ENCODE data around the gene SH3PXD2A.
"Not testable (repeated sequence)": the region's sequence is repeated elsewhere in the genome, so short reads cannot be mapped to it uniquely, and the experiment has no call there.

The SH3PXD2A gene

GRCh38 chr10:103783681-103784080, 71.7 kb downstream of the SH3PXD2A start:
- DNase-seq (ENCODE audit: insufficient read length, low spot score) (no peak), FAIRE-seq (no peak)
- no peak for TF ChIP-seq TAF1 (IDR thresholded peaks at IDR 0.05; ENCODE audit: low read depth, low read length)
- TF ChIP-seq SPI1 (IDR thresholded peaks at IDR 0.05; ENCODE audit: low read depth, low read length), result no peak
- TF ChIP-seq POU2F2 (IDR thresholded peaks at IDR 0.05; ENCODE audit: low read depth, low read length), result no peak
- no peak for TF ChIP-seq POLR2AphosphoS5 (IDR thresholded peaks at IDR 0.05; ENCODE audit: low read depth, low read length)
- no peak for TF ChIP-seq PAX5 (IDR thresholded peaks at IDR 0.05; ENCODE audit: insufficient read depth, low read length, severe bottlenecking)
- no peak for TF ChIP-seq POLR2A (IDR thresholded peaks at IDR 0.05; ENCODE audit: low read depth, low read length)

GRCh38 chr10:103781329-103782061, 73.9 kb downstream of the SH3PXD2A start:
- TF ChIP-seq POLR2AphosphoS5 (IDR thresholded peaks at IDR 0.05; ENCODE audit: low read depth, low read length) (no peak), PAX5 (IDR thresholded peaks at IDR 0.05; ENCODE audit: insufficient read depth, low read length, severe bottlenecking) (no peak), POLR2A (IDR thresholded peaks at IDR 0.05; ENCODE audit: low read depth, low read length) (no peak), POU2F2 (IDR thresholded peaks at IDR 0.05; ENCODE audit: low read depth, low read length) (no peak)
- FAIRE-seq (peak; percentile 57), DNase-seq (ENCODE audit: insufficient read length, low spot score) (no peak)

- DNase-seq (ENCODE audit: insufficient read length, low spot score), result no peak
- peak; percentile 47 for FAIRE-seq
- TF ChIP-seq PAX5 (IDR thresholded peaks at IDR 0.05; ENCODE audit: insufficient read depth, low read length, severe bottlenecking) (no peak), POU2F2 (IDR thresholded peaks at IDR 0.05; ENCODE audit: low read depth, low read length) (no peak), SPI1 (IDR thresholded peaks at IDR 0.05; ENCODE audit: low read depth, low read length) (no peak), POLR2AphosphoS5 (IDR thresholded peaks at IDR 0.05; ENCODE audit: low read depth, low read length) (no peak), POLR2A (IDR thresholded peaks at IDR 0.05; ENCODE audit: low read depth, low read length) (no peak), TAF1 (IDR thresholded peaks at IDR 0.05; ENCODE audit: low read depth, low read length) (no peak)
These were observed 74.9 kb downstream of the SH3PXD2A start for GRCh38 chr10:103780242-103781149.

- no peak for TF ChIP-seq POU2F2 (IDR thresholded peaks at IDR 0.05; ENCODE audit: low read depth, low read length)
- TF ChIP-seq POLR2AphosphoS5 (IDR thresholded peaks at IDR 0.05; ENCODE audit: low read depth, low read length), result no peak
- no peak for TF ChIP-seq SPI1 (IDR thresholded peaks at IDR 0.05; ENCODE audit: low read depth, low read length)
- TF ChIP-seq POLR2A (IDR thresholded peaks at IDR 0.05; ENCODE audit: low read depth, low read length), result no peak
- no peak for TF ChIP-seq TAF1 (IDR thresholded peaks at IDR 0.05; ENCODE audit: low read depth, low read length)
- TF ChIP-seq PAX5 (IDR thresholded peaks at IDR 0.05; ENCODE audit: insufficient read depth, low read length, severe bottlenecking), result no peak
- no peak for DNase-seq (ENCODE audit: insufficient read length, low spot score)
- FAIRE-seq, result no peak
These were observed 76.8 kb downstream of the SH3PXD2A start for GRCh38 chr10:103778358-103779139.

- no peak for TF ChIP-seq TAF1 (IDR thresholded peaks at IDR 0.05; ENCODE audit: low read depth, low read length)
- no peak for TF ChIP-seq POLR2A (IDR thresholded peaks at IDR 0.05; ENCODE audit: low read depth, low read length)
- TF ChIP-seq PAX5 (IDR thresholded peaks at IDR 0.05; ENCODE audit: insufficient read depth, low read length, severe bottlenecking), result no peak
- no peak for TF ChIP-seq POLR2AphosphoS5 (IDR thresholded peaks at IDR 0.05; ENCODE audit: low read depth, low read length)
- no peak for TF ChIP-seq POU2F2 (IDR thresholded peaks at IDR 0.05; ENCODE audit: low read depth, low read length)
- no peak for TF ChIP-seq SPI1 (IDR thresholded peaks at IDR 0.05; ENCODE audit: low read depth, low read length)
- FAIRE-seq (peak; percentile 66), DNase-seq (ENCODE audit: insufficient read length, low spot score) (no peak)
These were observed 78.3 kb downstream of the SH3PXD2A start for GRCh38 chr10:103776878-103777591.

GRCh38 chr10:103775776-103776175, 79.6 kb downstream of the SH3PXD2A start:
- no peak for FAIRE-seq
- DNase-seq (ENCODE audit: insufficient read length, low spot score), result no peak
- TF ChIP-seq POLR2AphosphoS5 (IDR thresholded peaks at IDR 0.05; ENCODE audit: low read depth, low read length) (no peak), SPI1 (IDR thresholded peaks at IDR 0.05; ENCODE audit: low read depth, low read length) (no peak), PAX5 (IDR thresholded peaks at IDR 0.05; ENCODE audit: insufficient read depth, low read length, severe bottlenecking) (no peak), POU2F2 (IDR thresholded peaks at IDR 0.05; ENCODE audit: low read depth, low read length) (no peak), TAF1 (IDR thresholded peaks at IDR 0.05; ENCODE audit: low read depth, low read length) (no peak), POLR2A (IDR thresholded peaks at IDR 0.05; ENCODE audit: low read depth, low read length) (no peak)

- FAIRE-seq; DNase-seq (ENCODE audit: insufficient read length, low spot score): not testable (repeated sequence)
These were observed 82.5 kb downstream of the SH3PXD2A start for GRCh38 chr10:103772846-103773245.

- peak; percentile 51 for DNase-seq (ENCODE audit: insufficient read length, low spot score)
These were observed 83.1 kb downstream of the SH3PXD2A start for GRCh38 chr10:103772096-103772845.

More at GRCh38 chr10:103772096-103772845, 83.1 kb downstream of the SH3PXD2A start:
- peak; percentile 33 for FAIRE-seq
- TF ChIP-seq POLR2AphosphoS5 (IDR thresholded peaks at IDR 0.05; ENCODE audit: low read depth, low read length) (no peak), PAX5 (IDR thresholded peaks at IDR 0.05; ENCODE audit: insufficient read depth, low read length, severe bottlenecking) (no peak), SPI1 (IDR thresholded peaks at IDR 0.05; ENCODE audit: low read depth, low read length) (no peak), POU2F2 (IDR thresholded peaks at IDR 0.05; ENCODE audit: low read depth, low read length) (no peak), TAF1 (IDR thresholded peaks at IDR 0.05; ENCODE audit: low read depth, low read length) (no peak), POLR2A (IDR thresholded peaks at IDR 0.05; ENCODE audit: low read depth, low read length) (no peak)

Measured in GM12891 (cell line).